22Rv1 (cell line): Measurements from ENCODE around the gene PLBD2.

Experiments used
- ZFX ChIP-seq: fragments of 450-650 bp; IDR thresholded peaks from 2 replicates; pipeline ENCODE4 v1.6.1; 2017; ENCODE audit warnings: antibody characterized with exemption, borderline replicate concordance
- TF ChIP-seq, protein P1 (sequence below): fragments of 450-650 bp; IDR thresholded peaks from 2 replicates; pipeline ENCODE4 v1.5.1; 2017; ENCODE audit warnings: mild to moderate bottlenecking

- TF ChIP-seq, protein P1, sequence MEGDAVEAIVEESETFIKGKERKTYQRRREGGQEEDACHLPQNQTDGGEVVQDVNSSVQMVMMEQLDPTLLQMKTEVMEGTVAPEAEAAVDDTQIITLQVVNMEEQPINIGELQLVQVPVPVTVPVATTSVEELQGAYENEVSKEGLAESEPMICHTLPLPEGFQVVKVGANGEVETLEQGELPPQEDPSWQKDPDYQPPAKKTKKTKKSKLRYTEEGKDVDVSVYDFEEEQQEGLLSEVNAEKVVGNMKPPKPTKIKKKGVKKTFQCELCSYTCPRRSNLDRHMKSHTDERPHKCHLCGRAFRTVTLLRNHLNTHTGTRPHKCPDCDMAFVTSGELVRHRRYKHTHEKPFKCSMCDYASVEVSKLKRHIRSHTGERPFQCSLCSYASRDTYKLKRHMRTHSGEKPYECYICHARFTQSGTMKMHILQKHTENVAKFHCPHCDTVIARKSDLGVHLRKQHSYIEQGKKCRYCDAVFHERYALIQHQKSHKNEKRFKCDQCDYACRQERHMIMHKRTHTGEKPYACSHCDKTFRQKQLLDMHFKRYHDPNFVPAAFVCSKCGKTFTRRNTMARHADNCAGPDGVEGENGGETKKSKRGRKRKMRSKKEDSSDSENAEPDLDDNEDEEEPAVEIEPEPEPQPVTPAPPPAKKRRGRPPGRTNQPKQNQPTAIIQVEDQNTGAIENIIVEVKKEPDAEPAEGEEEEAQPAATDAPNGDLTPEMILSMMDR, result no peak
- no peak for TF ChIP-seq ZFX
Measured at GRCh38 chr12:113422886-113423669, 64.7 kb downstream of the PLBD2 start.
